Stimulated activated naive CD8-positive, alpha-beta T cell treated with anti-CD3 and anti-CD28 coated beads, Interleukin-15, amount 100 ng/mL, for 72 hours (primary cell): Measurements from ENCODE around the gene TOP3B.

ENCODE experiments used
- ATAC-seq: fragments of 150-1000 bp; cut with Tn5 transposase; 2 replicates; pipeline ENCODE4 v1.10.0; 2021; ENCODE audit warnings: mild to moderate bottlenecking, moderate library complexity
- DNase-seq, 2 donors: peaks; one replicate each; pipeline ENCODE4 v3.0.0; 2021 to 2022
- H3K27ac Mint-ChIP-seq, 2 donors: one replicate each; pipeline ENCODE4 v1.8.0; 2022; ENCODE audit warnings: mild to moderate bottlenecking in 2 of 2, mixed read lengths in 2 of 2, moderate library complexity in 2 of 2
- H3K27me3 Mint-ChIP-seq: one replicate; pipeline ENCODE4 v1.8.0; 2022; ENCODE audit warnings: mixed read lengths
- H3K4me1 Mint-ChIP-seq: one replicate; pipeline ENCODE4 v1.8.0; 2022; ENCODE audit warnings: mild to moderate bottlenecking, mixed read lengths
- H3K4me3 Mint-ChIP-seq, 2 donors: one replicate each; pipeline ENCODE4 v1.8.0; 2022; ENCODE audit warnings: mild to moderate bottlenecking in 2 of 2, mixed read lengths in 2 of 2, moderate library complexity in 1 of 2
- H3K9me3 Mint-ChIP-seq, 2 donors: one replicate each; pipeline ENCODE4 v1.8.0; 2022; ENCODE audit warnings: mixed read lengths in 2 of 2

TOP3B gene

DNA sequence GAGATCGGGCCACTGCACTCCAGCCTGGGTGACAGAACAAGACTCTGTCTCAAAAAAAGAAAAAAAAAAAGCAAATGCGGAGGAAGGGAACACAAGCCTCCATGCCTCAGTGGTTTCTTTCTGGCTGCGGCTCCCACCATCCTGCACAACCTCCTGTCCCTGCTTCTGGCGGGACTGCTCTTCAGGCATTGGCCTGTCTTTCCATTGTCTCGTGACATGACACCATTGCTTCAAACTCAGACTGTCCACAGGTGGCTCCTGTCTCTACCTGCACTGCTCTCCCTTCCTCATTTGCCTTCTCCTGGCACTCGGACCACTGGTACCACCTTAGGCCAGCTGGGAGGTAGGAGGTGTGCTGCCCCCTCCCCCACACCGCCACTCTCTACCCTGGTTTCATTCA, 19.3 kb downstream of the TOP3B start:
- Mint-ChIP-seq H3K27me3 (no peaks in the 10 kb centered on the region), H3K9me3 (no peaks in the 10 kb centered on the region), H3K4me1 (no peaks in the 10 kb centered on the region), H3K4me3 (no peak overlapping the region), H3K27ac (peak overlapping the region in 1 of 2 donors; percentile 61)
- DNase-seq (no peak), ATAC-seq (no peak)

DNA sequence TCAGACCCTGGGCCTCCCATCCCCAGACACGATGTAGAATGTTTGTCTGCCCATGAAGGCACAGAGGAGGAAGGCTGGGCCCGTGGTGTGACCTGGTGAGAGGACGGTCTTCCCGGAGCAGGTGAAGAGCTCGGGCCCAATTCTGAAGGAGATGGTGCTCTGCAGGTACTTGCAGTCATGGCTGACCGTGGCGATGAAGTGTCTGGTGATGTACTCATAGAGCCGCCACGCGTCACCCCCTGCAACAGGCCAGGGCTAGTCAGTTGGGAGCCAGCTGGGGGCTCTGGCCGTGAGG, 20.0 kb downstream of the TOP3B start:
- DNase-seq = no peak
- Mint-ChIP-seq H3K27me3 (no peaks in the 10 kb centered on the region), H3K4me1 (no peaks in the 10 kb centered on the region), H3K9me3 (no peaks in the 10 kb centered on the region), H3K4me3 (no peak overlapping the region), H3K27ac (peak overlapping the region in 1 of 2 donors; percentile 71)
- ATAC-seq = no peak

DNA sequence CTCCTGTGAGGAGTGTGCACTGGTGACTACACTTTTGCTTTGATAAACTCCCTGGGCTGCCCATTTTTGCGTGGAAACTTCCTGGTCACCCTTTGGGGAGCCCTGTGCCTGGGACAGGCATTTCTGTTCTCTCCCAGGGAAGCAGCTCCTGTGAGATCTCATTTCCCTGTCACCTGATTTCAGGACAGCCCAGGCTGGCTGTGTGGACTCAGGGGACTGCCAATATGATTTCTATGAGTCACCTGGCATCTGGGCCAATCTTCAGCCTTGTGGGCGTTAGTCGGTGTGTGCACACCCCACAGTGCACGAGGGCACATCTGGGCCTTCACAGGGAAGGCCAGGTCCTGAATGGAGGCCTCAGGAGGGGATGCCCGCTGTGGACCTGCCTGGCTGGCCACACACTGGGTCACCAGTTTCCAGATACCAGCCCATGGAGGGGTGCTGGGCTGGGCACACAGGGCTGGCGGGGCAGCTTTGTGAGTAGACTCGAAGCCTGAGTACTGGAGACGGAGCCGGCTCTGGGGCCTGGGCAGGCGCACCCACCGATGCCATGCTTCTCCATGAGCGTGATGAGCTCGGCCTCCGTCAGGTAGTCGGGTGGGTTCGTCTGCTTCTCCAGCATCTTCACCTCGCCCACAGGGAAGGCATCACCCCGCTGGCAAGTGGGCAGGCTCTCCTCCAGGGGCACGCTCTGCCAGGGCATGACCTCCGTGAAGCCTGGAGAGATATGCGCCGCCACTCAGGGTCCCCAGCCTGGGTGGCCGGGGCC, 20.5 kb downstream of the TOP3B start:
- ATAC-seq = no peak

DNA sequence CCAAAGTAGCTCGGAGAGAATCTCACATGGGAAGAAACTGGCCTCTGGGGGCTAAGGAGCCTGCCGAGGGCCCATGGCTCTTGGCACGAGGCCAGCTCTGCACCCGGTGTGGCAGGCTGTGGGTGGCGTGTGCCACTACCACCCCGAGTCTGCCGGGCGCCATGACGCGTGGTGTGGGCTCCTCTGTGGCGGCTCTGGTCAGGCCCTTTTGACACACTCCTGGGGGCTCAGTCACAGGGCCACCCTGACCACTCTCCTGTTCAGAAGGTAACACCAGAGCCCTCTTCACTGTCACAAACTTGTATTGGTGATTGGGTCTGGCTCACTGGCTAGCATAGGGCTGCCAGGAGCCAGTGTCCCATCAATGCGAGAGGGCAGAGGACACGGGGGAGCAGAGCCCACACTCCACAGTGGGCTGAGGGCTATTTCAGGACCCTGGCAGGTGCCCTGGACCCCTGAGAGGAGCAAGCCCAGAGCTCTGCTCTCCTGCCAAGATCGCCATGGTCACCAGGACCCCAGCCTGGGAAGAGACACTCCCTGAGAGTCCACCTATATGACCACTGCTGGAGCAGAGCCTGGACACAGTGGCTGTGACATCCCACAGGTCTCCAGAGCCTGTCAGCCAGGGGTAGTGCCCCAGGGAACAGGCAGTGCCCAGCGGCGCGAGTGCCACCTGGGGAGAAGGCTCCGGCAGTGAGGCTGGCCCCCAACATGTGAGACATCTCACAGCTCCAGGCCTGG, 21.3 kb downstream of the TOP3B start:
- DNase-seq = no peak
- ATAC-seq = no peak
- peak overlapping the region in 1 of 2 donors; percentile 54 for H3K27ac Mint-ChIP-seq
- H3K9me3 Mint-ChIP-seq = no peaks in the 10 kb centered on the region
- no peaks in the 10 kb centered on the region for H3K27me3 Mint-ChIP-seq
- H3K4me1 Mint-ChIP-seq = no peaks in the 10 kb centered on the region
- no peak overlapping the region for H3K4me3 Mint-ChIP-seq

More for the DNA sequence above, 20.5 kb downstream of the TOP3B start:
- Mint-ChIP-seq H3K4me1 (no peaks in the 10 kb centered on the region), H3K9me3 (no peaks in the 10 kb centered on the region), H3K27me3 (no peaks in the 10 kb centered on the region), H3K27ac (peak overlapping the region in 1 of 2 donors; percentile 71), H3K4me3 (no peak overlapping the region)
- no peak for DNase-seq

DNA sequence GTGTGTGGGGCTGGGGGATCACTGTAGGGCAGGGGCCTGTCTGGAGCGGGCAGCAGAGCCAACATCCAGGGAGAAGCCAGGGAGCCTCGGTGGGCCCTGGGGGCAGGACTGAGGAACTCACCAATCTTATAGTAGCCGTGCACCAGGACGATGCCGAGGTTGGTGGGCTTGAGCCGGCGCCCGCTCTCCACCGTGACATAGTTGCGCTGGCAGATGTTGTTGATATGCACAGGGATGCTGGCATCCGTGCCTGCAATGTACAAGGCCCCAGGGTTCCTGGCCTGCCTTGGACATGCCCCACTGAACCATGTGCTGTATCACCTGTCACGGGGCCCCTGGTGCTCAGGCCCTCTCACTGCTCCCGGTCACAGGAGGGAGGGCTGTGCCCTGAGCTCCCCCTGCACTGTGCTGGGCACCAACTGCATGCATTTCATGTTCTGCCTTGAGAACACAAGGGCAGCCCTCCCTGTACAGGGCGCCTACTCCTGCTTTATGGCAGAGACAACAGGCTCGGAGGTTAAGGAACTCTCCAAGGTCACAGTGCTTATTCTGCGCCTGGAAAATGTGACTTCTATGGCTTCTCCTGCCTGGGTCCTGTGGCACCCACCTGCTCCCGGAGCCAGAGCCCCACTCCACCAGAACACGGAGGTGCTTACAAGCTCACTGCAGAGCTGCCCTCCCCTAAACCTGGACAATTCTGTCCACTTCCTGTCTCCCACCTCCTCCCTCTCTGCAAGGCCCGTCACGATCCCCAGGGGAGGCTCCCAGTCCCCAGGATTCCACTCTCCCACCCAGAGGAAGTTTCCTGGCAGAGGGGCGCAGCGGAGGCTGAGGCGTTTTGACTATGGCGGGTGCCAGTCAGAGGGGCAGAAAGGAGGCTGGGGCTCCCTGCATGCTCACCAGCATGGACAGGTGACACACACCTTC, 22.1 kb downstream of the TOP3B start:
- Mint-ChIP-seq H3K4me3 (no peak overlapping the region), H3K27ac (peak overlapping the region in 1 of 2 donors; percentile 67), H3K4me1 (no peaks in the 10 kb centered on the region), H3K27me3 (no peaks in the 10 kb centered on the region), H3K9me3 (no peaks in the 10 kb centered on the region)
- no peak for DNase-seq
- no peak for ATAC-seq

DNA sequence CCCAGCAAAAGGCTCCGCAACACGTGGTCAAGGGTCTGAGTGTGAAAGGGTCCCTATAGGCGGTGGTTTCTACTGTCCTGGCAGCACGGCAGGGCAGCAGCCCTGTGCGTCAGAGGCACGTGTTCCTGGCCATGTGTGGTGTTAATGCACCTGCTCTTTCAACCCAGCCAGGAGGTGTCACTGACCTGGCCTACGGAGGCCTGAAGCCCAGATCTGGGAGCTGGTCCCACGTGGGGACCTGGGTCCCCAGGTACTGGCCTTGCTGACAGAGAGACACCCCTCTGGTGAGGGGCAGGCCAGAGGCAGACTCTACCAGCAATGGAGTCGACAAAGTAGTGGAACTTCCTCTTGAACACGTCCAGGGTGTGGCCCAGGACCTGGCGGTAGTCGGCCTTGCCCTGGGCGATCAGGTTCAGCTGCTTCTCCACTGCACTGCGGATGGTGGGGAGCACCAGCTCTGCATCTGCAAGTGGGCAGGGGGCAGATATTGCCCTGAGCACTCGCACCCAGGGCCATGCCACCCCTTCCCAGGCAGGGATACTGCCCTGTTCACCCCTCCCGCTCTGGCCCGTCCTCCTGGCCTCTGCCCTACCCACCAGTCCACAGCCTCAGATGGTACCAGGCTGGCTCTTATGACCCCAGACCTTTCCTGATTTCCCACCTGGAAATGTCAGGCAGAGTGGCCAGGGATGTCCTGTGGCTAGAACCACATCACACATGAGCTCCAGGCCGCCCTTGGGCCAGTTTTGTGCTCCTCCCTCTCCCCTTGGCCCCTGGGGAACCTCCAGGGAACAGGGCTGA, 23.1 kb downstream of the TOP3B start:
- Mint-ChIP-seq H3K27me3 (no peaks in the 10 kb centered on the region), H3K9me3 (no peaks in the 10 kb centered on the region), H3K4me1 (no peaks in the 10 kb centered on the region), H3K27ac (peak overlapping the region; percentile 19 to 52), H3K4me3 (no peak overlapping the region)
- DNase-seq = no peak
- ATAC-seq = no peak

DNA sequence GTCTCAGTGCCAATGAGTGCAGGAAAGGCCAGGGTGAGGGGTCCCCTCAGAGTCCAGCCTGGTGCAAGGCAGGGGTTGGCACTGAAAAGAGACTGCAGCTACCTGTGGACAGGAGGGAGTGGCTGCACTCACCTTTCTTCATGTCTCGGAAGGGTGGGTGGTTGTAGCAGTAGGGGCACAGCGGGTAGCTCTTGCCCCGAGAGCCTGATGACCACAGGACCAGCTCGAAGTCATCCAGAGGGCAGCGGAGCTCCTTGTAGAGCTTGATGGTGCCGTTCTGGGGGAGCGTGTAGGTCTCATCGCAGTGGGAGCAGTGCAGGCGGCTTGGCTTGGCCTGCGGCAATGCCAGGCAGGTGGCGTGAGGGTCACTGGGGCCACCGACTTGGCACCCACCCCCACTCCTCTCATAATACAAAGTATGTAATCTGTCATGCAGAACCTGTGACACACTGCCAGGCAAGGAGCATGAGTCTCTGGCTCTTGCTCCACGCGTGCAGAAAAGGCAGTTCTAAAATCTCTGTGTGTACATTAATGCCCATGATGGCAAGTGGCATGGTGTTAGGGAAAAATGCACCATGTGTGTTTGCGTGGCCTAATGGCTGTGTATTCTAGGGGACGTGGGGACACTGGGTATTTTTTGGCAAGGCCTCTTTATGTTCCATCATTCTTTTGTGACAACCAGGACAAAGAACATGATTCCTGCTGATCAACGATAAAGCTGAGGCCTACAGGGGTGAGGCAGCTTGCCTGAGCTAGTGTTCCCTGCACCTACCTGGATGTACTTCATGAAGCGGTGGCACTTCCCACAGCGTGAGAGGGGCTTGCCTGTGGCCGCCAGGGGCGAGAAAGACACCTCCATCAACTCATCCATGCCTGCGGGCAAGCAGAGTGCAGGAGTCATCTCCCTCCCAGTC, 24.0 kb downstream of the TOP3B start:
- H3K4me3 Mint-ChIP-seq = no peak overlapping the region
- H3K27me3 Mint-ChIP-seq = no peaks in the 10 kb centered on the region
- ATAC-seq (no peak), DNase-seq (no peak)
- H3K27ac Mint-ChIP-seq = peak overlapping the region in 1 of 2 donors; percentile 34
- H3K4me1 Mint-ChIP-seq = no peaks in the 10 kb centered on the region
- H3K9me3 Mint-ChIP-seq = no peaks in the 10 kb centered on the region

DNA sequence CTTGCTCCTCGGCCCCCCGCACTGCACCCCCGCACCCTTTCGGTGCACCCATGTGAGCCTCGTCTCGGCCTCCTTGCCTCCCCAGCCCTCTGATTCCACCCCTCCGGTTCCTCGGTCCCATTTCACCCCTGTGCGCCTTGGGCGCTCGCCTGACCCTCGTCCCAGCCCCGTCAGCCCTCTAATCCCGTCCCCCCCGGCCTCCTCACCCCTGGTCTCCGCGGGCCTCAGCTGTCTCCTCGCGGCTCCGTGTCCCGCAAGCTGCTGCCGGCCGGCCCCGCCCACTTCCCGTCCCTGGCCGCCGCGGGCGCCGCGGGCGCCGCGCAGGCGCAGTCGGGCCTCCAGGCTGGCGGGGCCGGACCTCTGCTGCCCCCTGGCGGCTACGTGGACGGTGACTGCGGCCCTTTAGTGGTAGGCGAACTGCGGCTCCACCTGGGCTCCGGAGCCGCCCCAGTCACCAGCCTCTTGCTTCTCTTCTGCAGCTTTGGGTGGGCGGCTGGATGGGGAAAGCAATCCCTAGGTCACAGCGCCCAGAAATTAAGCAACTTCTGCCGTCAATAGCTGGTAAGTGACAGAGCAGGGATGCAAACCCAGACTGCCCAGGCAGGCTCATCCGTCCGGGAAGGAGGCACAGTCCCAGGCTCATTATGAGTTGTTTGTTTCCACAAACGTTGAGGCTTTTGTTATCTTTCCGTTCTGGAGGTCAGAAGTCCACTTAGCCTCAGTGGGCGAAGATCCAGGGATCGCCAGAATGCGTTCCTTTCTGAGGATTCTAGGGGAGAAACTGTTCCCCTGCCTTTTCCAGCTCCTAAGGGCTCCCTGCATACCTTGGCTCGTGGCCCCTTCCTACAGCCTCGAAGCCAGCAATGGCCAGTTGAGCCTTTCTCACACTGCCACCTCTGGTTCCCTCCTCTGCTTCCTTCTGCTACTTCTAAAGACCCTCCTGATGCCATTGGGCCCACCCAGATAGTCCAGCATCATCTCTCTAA, 29.7 kb downstream of the TOP3B start, which contains the start of gene PPM1F:
Gene PPM1F (minus strand): TSS at position 263 of the 986 bp plus-strand sequence. CDS start 6,800 bp downstream, outside the sequence.
- Mint-ChIP-seq H3K27me3 (no peaks in the 10 kb centered on the region), H3K4me3 (peak within 1 kb of the TSS; percentile 91 to 95), H3K27ac (peak within 1 kb of the TSS; percentile 68 to 91), H3K9me3 (no peaks in the 10 kb centered on the region), H3K4me1 (peaks cover 33% of the 10 kb centered on the region)
- peak; percentile 90 to 96 for DNase-seq
- peak; percentile 88 for ATAC-seq

DNA sequence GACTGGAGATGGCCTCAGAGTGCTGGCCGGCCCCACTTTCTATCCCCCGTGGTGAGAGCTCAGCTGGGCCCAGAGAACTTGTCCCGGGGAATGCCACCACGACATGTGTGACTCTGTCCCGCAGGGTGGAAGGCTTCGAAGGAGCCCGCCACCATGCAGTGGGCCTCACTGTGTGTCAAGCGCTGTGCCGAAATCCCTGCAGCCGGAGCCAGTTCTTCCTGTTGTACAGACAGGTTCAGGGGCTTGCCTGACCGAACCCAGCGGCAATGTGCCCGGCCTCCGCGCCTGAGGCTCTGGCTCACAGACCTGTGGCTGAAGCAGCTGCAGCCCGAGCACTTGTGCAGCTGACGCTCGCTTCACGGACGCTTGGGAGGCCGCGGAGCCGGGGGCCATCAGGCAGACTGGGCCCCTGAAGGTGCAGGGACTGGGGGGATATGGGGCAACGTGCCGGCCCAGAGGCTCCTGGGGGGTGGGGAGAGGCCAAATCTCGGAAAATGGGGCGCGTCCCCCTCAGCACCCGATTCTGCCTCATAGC, 30.6 kb downstream of the TOP3B start:
- DNase-seq (peak; percentile 33 to 34), ATAC-seq (peak; percentile 51)
- Mint-ChIP-seq H3K9me3 (no peaks in the 10 kb centered on the region), H3K4me3 (peak overlapping the region; percentile 91 to 95), H3K27me3 (no peaks in the 10 kb centered on the region), H3K4me1 (peaks cover 42% of the 10 kb centered on the region), H3K27ac (peak overlapping the region in 1 of 2 donors; percentile 68)

DNA sequence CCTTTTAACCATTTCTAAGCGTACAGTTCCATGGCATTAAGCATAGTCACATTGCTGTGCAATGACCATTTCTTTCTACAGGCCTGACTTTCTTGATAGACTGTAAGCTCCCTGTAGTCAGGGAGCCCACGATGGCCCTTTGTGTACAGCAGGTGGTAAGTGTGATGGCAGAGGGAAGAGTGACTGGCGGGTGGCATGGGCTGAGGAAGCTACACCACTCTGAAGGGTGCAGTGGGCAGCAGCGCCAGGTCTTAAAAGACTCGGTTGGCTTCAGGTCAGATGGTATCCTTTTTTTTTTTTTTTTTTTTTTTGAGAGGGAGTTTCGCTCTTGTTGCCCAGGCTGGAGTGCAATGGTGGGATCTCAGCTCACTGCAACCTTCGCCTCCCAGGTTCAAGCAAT, 31.5 kb downstream of the TOP3B start:
- no peaks in the 10 kb centered on the region for H3K9me3 Mint-ChIP-seq
- ATAC-seq (no peak), DNase-seq (no peak)
- H3K4me1 Mint-ChIP-seq = peaks cover 43% of the 10 kb centered on the region
- no peak overlapping the region for H3K27ac Mint-ChIP-seq
- no peaks in the 10 kb centered on the region for H3K27me3 Mint-ChIP-seq
- H3K4me3 Mint-ChIP-seq = peak overlapping the region in 1 of 2 donors; percentile 40

DNA sequence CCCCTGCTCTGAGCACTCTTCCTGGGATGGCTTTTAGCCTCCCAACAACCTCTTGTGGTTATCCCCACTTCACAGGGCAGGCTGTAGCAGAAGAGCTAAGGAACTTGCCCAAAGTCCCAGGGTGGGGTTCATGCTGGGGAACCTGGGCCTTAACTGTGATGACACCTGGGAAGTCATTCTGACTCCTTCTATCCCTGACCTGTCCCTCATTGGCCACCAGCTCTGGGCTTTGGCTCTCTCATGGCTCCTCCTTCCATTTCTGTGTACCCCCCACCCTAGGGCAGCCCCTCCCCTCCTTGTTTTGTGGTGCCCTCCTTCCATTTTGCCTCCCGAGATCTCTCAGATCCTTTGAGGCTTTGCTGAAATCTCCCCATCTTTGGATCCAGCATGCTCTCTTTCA, 32.6 kb downstream of the TOP3B start:
- DNase-seq (no peak), ATAC-seq (no peak)
- Mint-ChIP-seq H3K4me1 (peaks cover 43% of the 10 kb centered on the region), H3K4me3 (no peak overlapping the region), H3K9me3 (no peaks in the 10 kb centered on the region), H3K27ac (no peak overlapping the region), H3K27me3 (no peaks in the 10 kb centered on the region)

DNA sequence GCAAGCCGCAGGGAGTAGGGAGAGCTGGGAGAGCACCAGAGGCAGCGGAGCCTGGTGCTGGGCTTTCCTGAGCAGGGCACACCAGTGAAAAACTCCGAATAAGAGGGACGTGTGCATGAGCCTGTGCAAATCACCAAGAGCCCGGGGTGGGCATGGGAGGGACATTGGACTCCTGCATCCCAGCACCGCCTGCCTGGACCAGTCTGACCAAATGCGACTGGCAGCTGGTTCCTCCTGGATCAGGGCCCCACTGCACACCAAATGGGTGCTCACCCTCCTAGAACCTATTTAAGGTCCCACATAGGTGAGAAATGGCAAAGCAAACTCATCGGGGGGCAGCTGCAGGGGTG, 33.0 kb downstream of the TOP3B start:
- H3K4me3 Mint-ChIP-seq = no peak overlapping the region

More for the DNA sequence above, 33.0 kb downstream of the TOP3B start:
- ATAC-seq (no peak), DNase-seq (no peak)
- H3K27ac Mint-ChIP-seq = no peak overlapping the region
- no peaks in the 10 kb centered on the region for H3K9me3 Mint-ChIP-seq
- H3K27me3 Mint-ChIP-seq = no peaks in the 10 kb centered on the region
- peaks cover 43% of the 10 kb centered on the region for H3K4me1 Mint-ChIP-seq
